Mesenchymal stem cell (in vitro differentiated cells and primary cell): ENCODE measurements around the gene TIMP2.

Source experiments
- DNase-seq: peaks from one replicate; pipeline ENCODE4 v3.0.0-alpha.2; 2013
- H2AFZ ChIP-seq: one replicate; pipeline ENCODE4 v1.6.1; 2013; ENCODE audit warnings: low read depth, mild to moderate bottlenecking, control low read depth, inconsistent platforms, low read length, moderate library complexity
- H2AK5ac ChIP-seq: 2 replicates; pipeline ENCODE4 v1.6.1; 2013; ENCODE audit warnings: low read length, moderate library complexity, mild to moderate bottlenecking, inconsistent platforms; ENCODE audit not compliant: severe bottlenecking
- H2BK120ac ChIP-seq: one replicate; pipeline ENCODE4 v1.6.1; 2013; ENCODE audit warnings: low read depth, mild to moderate bottlenecking, inconsistent platforms, low read length, moderate library complexity
- H2BK12ac ChIP-seq, 2 experiments: one replicate each; pipeline ENCODE4 v1.6.1; 2013; ENCODE audit warnings: inconsistent platforms in 2 of 2, low read length in 2 of 2, mild to moderate bottlenecking in 2 of 2, moderate library complexity in 2 of 2, control low read depth in 1 of 2
- H2BK15ac ChIP-seq: one replicate; pipeline ENCODE4 v1.6.1; 2013; ENCODE audit warnings: mild to moderate bottlenecking, low read depth, inconsistent platforms; ENCODE audit not compliant: poor library complexity, severe bottlenecking
- H2BK5ac ChIP-seq: 2 replicates; pipeline ENCODE4 v1.6.1; 2013; ENCODE audit warnings: low read depth, mild to moderate bottlenecking, low read length, control low read depth, inconsistent platforms; ENCODE audit not compliant: poor library complexity, severe bottlenecking
- H3K14ac ChIP-seq, 2 experiments: one replicate each; pipeline ENCODE4 v1.6.1; 2013; ENCODE audit warnings: inconsistent platforms in 2 of 2, low read length in 2 of 2, control low read depth in 1 of 2, mild to moderate bottlenecking in 1 of 2, moderate library complexity in 1 of 2
- H3K18ac ChIP-seq, 2 experiments: one replicate each; pipeline ENCODE4 v1.6.1; 2013; ENCODE audit warnings: inconsistent platforms in 2 of 2, low read length in 2 of 2, control low read depth in 1 of 2, low read depth in 1 of 2, mild to moderate bottlenecking in 1 of 2
- H3K23ac ChIP-seq, 2 experiments: one replicate each; pipeline ENCODE4 v1.6.1; 2013; ENCODE audit warnings: inconsistent platforms in 2 of 2, low read length in 2 of 2, mild to moderate bottlenecking in 2 of 2, moderate library complexity in 2 of 2, control low read depth in 1 of 2
- H3K27ac ChIP-seq: 2 replicates; pipeline ENCODE4 v1.5.1; 2013; ENCODE audit warnings: mild to moderate bottlenecking, moderate library complexity, low read length, control low read depth, inconsistent platforms; ENCODE audit not compliant: poor library complexity, severe bottlenecking
- H3K27me3 ChIP-seq, 2 experiments: 2 replicates each; pipeline versions ENCODE4 v1.6.1 to v1.7.0; 2013; ENCODE audit warnings: low read length in 2 of 2, mild to moderate bottlenecking in 2 of 2, moderate library complexity in 2 of 2, control low read depth in 1 of 2, inconsistent platforms in 1 of 2; ENCODE audit not compliant: control insufficient read depth in 1 of 2, insufficient read depth in 1 of 2
- H3K36me3 ChIP-seq, 2 experiments: 2 replicates each; pipeline versions ENCODE4 v1.6.1 to v1.7.0; 2013; ENCODE audit warnings: low read length in 2 of 2, control low read depth in 1 of 2, inconsistent platforms in 1 of 2, low read depth in 1 of 2, mild to moderate bottlenecking in 1 of 2; ENCODE audit not compliant: insufficient read depth in 2 of 2, control insufficient read depth in 1 of 2
- H3K4ac ChIP-seq, 2 experiments: one replicate each; pipeline ENCODE4 v1.6.1; 2013; ENCODE audit warnings: inconsistent platforms in 2 of 2, low read length in 2 of 2, mild to moderate bottlenecking in 2 of 2, moderate library complexity in 2 of 2, control low read depth in 1 of 2, low read depth in 1 of 2
- H3K4me1 ChIP-seq: 2 replicates; pipeline ENCODE4 v1.6.1; 2013; ENCODE audit warnings: low read depth, low read length, control low read depth; ENCODE audit not compliant: control insufficient read depth, insufficient read depth
- H3K4me2 ChIP-seq: 2 replicates; pipeline ENCODE4 v1.6.1; 2013; ENCODE audit warnings: low read length, mild to moderate bottlenecking, inconsistent platforms; ENCODE audit not compliant: poor library complexity, severe bottlenecking
- H3K4me3 ChIP-seq, 2 experiments: 2 replicates each; pipeline versions ENCODE4 v1.5.1 to v1.7.0; 2013; ENCODE audit warnings: low read length in 2 of 2, mild to moderate bottlenecking in 2 of 2, control low read depth in 1 of 2, low read depth in 1 of 2; ENCODE audit not compliant: insufficient read depth in 1 of 2
- H3K79me1 ChIP-seq: replicated peaks from 2 replicates; pipeline ENCODE4 v1.6.1; 2013; ENCODE audit warnings: mild to moderate bottlenecking, control low read depth, low read length, inconsistent platforms; ENCODE audit not compliant: poor library complexity, severe bottlenecking
- H3K9ac ChIP-seq: 2 replicates; pipeline ENCODE4 v1.7.0; 2013; ENCODE audit warnings: mild to moderate bottlenecking, low read length, moderate library complexity
- H3K9me3 ChIP-seq: 2 replicates; pipeline ENCODE4 v1.7.0; 2013; ENCODE audit warnings: mild to moderate bottlenecking, low read length; ENCODE audit not compliant: control insufficient read depth
- H4K8ac ChIP-seq: one replicate; pipeline ENCODE4 v1.6.1; 2013; ENCODE audit warnings: inconsistent platforms, mild to moderate bottlenecking, low read length, moderate library complexity
- H4K91ac ChIP-seq: one replicate; pipeline ENCODE4 v1.6.1; 2013; ENCODE audit warnings: mild to moderate bottlenecking, low read length, inconsistent platforms
- WGBS: methylation state at CpG from one replicate; pipeline ENCODE4 v1.1.7; 2013; ENCODE audit warnings: mixed read lengths; 5-methylcytosine and 5-hydroxymethylcytosine counted together

The TIMP2 gene

DNA sequence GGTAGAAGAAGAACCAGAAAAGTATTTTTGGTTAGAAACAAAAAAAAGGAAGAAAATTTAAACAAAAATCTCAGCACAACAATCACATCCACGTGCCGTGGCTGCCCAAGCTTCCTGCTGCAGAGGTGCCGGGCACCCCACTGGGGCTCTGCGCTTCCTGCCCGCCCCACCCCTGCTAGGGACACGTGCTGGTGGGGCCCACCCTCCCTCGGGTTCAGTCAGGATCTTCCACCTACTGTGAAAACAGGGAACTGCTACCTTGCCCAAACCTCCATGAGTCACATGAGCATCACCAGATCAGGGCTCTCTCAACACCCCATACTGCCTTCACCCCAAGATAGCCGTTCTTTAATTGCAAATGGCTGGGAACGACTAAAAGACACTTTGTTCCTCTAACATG, 118.7 kb downstream of the TIMP2 start:
- Histone ChIP-seq H3K14ac (no peak overlapping the region), H3K23ac (no peak overlapping the region), H3K9ac (no peak overlapping the region), H3K4me1 (no peaks in the 10 kb centered on the region), H3K36me3 (peaks cover 72 to 90% of the 10 kb centered on the region in 2 experiments), H2BK5ac (no peak overlapping the region), H2AFZ (no peak overlapping the region), H2AK5ac (no peak overlapping the region), H3K4me3 (no peak overlapping the region), H4K8ac (no peak overlapping the region), H2BK15ac (no peak overlapping the region), H3K79me1 (peaks cover 33% of the 10 kb centered on the region), H4K91ac (no peak overlapping the region), H2BK120ac (no peak overlapping the region), H3K18ac (no peak overlapping the region), H3K4me2 (no peak overlapping the region), H3K4ac (no peak overlapping the region), H2BK12ac (no peak overlapping the region), H3K9me3 (no peaks in the 10 kb centered on the region), H3K27me3 (no peaks in the 10 kb centered on the region), H3K27ac (no peak overlapping the region)
- 93% methylated on average over 9 of the region's 9 CpGs for WGBS
- DNase-seq, result no peak

DNA sequence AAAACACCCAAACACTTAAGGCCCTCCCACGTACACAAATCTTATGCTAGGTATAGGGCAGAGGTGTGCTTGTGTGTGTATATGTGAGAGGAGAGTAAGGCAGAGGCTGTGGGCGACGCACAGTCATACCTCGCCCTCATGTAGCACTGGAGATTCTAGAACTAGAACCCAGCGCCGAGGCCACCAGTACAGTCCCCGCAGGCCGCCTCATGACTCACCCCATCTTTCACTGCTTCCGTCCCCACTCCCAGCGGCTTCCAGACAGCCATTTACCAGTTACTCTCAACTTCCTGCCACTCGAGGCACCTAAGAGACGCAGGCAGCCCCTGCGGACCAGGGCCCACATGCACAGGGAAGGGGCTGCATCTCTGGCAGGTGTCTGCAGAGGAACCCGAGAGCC, 119.9 kb downstream of the TIMP2 start:
- no peak overlapping the region for H3K4ac ChIP-seq
- H3K4me1 ChIP-seq, result peaks cover 2% of the 10 kb centered on the region
- no peak overlapping the region for H2BK5ac ChIP-seq
- WGBS, result 86% methylated on average over 13 of the region's 14 CpGs
- H3K14ac ChIP-seq, result no peak overlapping the region
- no peak overlapping the region for H3K27ac ChIP-seq
- peaks cover 31% of the 10 kb centered on the region for H3K79me1 ChIP-seq
- H2BK15ac ChIP-seq, result no peak overlapping the region
- H2BK120ac ChIP-seq, result no peak overlapping the region
- H3K4me3 ChIP-seq, result no peak overlapping the region
- no peaks in the 10 kb centered on the region for H3K27me3 ChIP-seq
- no peak overlapping the region for H2AFZ ChIP-seq
- no peak overlapping the region for H2AK5ac ChIP-seq
- no peak overlapping the region for H3K4me2 ChIP-seq
- no peak overlapping the region for H3K9ac ChIP-seq
- peaks cover 73 to 87% of the 10 kb centered on the region in 2 experiments for H3K36me3 ChIP-seq
- no peak overlapping the region for H2BK12ac ChIP-seq
- DNase-seq, result no peak
- H4K8ac ChIP-seq, result no peak overlapping the region
- no peak overlapping the region for H3K23ac ChIP-seq
- H3K9me3 ChIP-seq, result no peaks in the 10 kb centered on the region
- H3K18ac ChIP-seq, result no peak overlapping the region
- no peak overlapping the region for H4K91ac ChIP-seq

GRCh38 chr17:78804777-78805176, 120.4 kb downstream of the TIMP2 start:
- no peak overlapping the region for H2BK12ac ChIP-seq
- H3K27me3 ChIP-seq, result no peaks in the 10 kb centered on the region
- H3K4me1 ChIP-seq, result peaks cover 2% of the 10 kb centered on the region
- H3K18ac ChIP-seq, result no peak overlapping the region
- H3K27ac ChIP-seq, result no peak overlapping the region
- no peak overlapping the region for H2AK5ac ChIP-seq
- H3K4ac ChIP-seq, result no peak overlapping the region
- H4K8ac ChIP-seq, result no peak overlapping the region
- WGBS, result 95% methylated on average over 11 of the region's 11 CpGs
- H2BK15ac ChIP-seq, result no peak overlapping the region
- H3K14ac ChIP-seq, result no peak overlapping the region
- no peak overlapping the region for H3K4me2 ChIP-seq
- H2BK5ac ChIP-seq, result no peak overlapping the region
- H2AFZ ChIP-seq, result no peak overlapping the region
- no peak overlapping the region for H2BK120ac ChIP-seq
- peaks cover 71 to 87% of the 10 kb centered on the region in 2 experiments for H3K36me3 ChIP-seq
- no peak overlapping the region for H4K91ac ChIP-seq
- no peak overlapping the region for H3K4me3 ChIP-seq
- H3K9me3 ChIP-seq, result no peaks in the 10 kb centered on the region
- no peak overlapping the region for H3K9ac ChIP-seq
- H3K79me1 ChIP-seq, result peaks cover 32% of the 10 kb centered on the region
- no peak overlapping the region for H3K23ac ChIP-seq
- DNase-seq, result no peak

DNA sequence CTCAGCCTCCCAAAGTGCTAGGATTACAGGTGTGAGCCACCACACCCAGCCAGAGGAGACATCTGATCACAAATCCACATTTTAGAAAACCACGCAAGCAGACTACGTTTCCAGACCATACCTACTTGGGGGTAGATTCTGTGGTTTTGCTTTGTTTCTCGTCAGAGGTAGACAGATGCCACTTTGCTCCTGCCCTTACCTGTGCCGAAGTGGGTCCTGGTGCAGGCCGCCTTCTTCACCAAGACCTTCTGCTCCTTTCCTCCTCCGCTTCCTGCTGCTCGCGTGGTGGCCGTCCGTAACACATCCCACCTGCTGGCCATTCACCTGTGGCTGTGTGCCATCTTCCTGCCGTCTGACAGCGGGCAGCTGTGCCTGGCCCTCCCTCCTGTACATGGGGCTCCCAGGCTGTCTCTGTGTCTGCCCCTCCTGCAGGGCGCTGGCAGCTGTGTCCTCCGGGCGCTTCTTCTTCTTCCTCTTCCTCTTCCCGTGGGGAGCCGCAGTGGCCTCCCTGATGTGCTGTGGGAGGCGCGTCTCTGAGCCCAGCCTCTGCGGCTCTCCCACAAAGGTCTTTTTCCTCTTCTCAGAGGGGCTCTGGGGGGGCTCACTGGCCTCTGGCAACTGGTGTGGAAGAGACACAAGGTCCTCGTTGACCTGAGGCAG, 121.9 kb downstream of the TIMP2 start:
- Histone ChIP-seq H2BK120ac (no peak overlapping the region), H3K4ac (no peak overlapping the region), H2AFZ (no peak overlapping the region), H2BK12ac (no peak overlapping the region), H2BK15ac (no peak overlapping the region), H3K4me1 (peaks cover 2% of the 10 kb centered on the region), H3K14ac (no peak overlapping the region), H3K18ac (no peak overlapping the region), H3K79me1 (peaks cover 40% of the 10 kb centered on the region), H3K4me2 (no peak overlapping the region), H3K9ac (no peak overlapping the region), H2AK5ac (no peak overlapping the region), H3K27ac (no peak overlapping the region), H3K27me3 (no peaks in the 10 kb centered on the region), H3K4me3 (no peak overlapping the region), H3K23ac (no peak overlapping the region), H4K91ac (no peak overlapping the region), H4K8ac (no peak overlapping the region), H3K9me3 (no peaks in the 10 kb centered on the region), H3K36me3 (peaks cover 79 to 86% of the 10 kb centered on the region in 2 experiments), H2BK5ac (no peak overlapping the region)
- WGBS, result 96% methylated on average over 21 of the region's 21 CpGs
- DNase-seq, result no peak
